GM19351 (cell line): ENCODE measurements around the gene SNU13.
"Not testable (repeated sequence)": the region's sequence is repeated elsewhere in the genome, so short reads cannot be mapped to it uniquely, and the experiment has no call there.

Experiments used
- ATAC-seq: cut with Tn5 transposase; IDR thresholded peaks from one replicate; pipeline ENCODE4 v1.9.1; 2021; ENCODE audit warnings: mild to moderate bottlenecking, moderate library complexity; ENCODE audit not compliant: unreplicated experiment

SNU13 gene

DNA sequence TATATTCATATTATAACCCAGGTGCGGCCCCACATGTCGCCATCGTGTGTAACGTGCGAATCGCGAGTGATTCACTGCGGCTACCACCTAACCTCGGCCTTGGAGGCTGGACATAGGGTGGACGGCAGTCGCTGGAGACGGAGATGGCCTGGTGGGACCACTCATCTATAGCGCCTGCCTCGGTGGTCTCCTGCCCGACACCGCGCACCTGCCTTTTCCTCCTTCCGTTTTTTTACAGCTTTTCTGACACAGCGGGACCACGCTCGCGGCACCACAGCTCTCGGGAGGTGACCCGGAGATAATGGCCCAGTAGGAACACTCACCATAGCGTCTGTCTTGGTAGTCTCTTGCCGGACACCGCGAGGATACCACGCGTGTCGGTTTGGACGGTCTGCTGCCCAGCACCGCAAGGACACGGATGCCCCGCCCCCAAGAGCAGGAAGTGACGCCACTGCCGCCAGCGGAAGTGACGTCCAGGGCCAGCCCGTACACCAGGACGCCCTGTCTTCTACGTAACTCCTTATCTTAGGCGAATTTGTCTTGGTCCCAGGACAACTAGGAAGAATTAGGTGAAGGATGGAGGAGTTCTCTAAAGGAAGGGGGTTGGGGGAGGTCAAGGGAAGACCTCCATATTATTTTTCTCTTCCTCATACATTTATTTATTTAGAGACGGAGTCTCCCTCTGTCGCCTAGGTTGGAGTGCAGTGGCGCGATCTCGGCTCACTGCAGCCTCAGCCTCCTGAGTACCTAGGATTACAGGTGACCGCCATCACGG is 6.4 kb downstream of the SNU13 start:
- ATAC-seq = peak; percentile 73

- ATAC-seq = no peak
Measured at GRCh38 chr22:41681616-41682015, 7.1 kb downstream of the SNU13 start.

GRCh38 chr22:41676134-41676533 is 12.5 kb downstream of the SNU13 start:
- ATAC-seq = no peak

DNA sequence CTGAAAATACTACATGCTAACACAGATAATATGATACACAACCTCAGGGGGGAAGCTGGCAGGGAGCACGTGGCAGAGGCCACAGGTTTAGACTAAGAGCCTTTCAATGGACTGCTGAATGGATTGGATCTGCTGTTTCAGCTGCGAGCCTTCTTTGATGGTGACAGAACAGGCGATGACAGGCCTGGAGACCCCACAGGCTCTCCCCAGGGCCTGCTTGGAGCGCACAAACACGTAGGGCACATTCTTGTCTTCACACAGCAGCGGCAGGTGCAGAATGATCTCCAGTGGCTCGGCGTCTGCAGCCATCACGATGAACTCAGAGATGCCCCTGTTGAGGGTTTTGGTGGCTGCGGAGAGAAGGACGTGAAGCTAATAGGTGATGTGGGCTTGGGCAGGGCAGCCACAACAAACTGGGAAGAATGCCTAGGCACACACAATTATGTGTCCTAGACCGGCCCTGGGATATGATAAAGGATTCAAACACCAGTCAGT is 13.8 kb downstream of the SNU13 start:
- no peak for ATAC-seq

DNA sequence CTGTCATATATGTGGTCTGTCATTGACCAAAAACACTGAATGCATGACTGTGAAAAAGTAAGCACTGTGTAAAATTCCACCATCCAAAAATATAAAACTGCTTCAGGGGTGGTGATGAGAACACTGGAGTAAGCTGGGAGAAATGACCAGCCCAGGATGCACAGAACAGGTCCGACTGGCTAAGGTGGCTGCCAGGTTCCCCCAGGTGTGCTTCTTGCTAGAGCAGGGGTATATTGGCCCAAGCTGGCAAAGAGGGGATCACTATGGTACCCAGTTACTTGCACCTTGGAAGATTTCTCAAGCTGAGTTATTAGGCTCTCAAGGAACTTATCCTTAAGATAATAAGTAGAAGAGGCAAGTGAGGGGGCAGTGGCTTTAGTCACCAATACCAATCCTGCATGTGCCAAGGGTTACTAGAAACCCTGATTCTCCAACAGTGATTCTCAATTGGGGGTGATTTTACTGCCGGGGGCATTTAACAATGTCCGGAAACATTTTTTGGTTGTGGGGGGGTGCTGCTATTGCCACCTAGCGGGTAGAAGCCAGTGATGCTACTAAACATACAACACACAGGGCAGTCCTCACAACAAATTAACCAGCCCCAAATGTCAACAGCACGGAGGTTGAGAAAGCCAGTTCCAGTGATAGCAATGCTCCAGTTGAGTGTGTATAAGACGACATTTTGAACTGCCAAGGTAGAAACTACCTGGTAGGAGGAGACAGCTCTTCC is 15.7 kb downstream of the SNU13 start:
- no peak for ATAC-seq

- ATAC-seq = not testable (repeated sequence)
Measured at GRCh38 chr22:41672096-41672495, 16.6 kb downstream of the SNU13 start.

DNA sequence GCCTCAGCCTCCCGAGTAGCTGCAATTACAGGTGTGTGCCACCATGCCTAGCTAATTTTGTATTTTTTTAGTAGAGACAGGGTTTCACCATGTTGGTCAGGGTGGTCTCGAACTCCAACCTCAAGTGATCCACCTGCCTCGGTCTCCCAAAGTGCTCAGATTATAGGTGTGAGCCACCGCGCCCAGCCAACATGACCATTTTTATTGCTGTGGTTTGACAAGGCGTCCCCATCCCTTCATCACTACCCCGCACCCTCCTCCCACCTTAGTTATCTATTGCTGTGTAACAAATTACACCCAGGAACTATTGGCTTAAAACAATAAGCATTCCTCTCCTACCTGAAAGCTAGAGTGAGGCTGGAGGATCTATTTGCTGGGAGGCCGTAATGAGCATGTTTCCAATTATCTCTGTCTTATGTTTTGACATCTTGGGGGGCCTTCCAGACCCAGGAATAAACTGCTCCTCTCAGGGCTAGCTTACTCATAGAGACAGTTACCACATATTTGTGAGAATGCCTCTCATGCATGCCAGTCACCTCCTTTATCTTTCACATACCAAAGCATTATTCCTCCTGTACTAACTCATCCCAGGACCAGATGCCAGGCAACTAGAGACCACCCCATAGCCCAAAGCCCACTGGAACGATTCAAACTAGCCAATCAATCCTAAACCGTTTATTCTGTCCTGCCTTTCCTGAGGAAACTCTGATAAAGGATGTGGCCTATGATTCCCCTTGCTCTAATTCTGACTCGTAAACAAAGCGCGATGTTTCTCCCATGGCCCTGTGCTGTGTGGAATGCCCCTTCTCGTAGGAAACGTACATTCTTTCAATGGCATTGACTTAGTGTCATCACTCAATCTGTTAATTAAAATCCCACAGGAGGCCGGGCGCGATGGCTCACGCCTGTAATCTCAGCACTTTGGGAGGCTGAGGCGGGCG is 19.4 kb downstream of the SNU13 start:
- no peak for ATAC-seq

- ATAC-seq = no peak
Measured at GRCh38 chr22:41664951-41665350, 23.7 kb downstream of the SNU13 start.

GRCh38 chr22:41664490-41664889 is 24.2 kb downstream of the SNU13 start:
- ATAC-seq = no peak

DNA sequence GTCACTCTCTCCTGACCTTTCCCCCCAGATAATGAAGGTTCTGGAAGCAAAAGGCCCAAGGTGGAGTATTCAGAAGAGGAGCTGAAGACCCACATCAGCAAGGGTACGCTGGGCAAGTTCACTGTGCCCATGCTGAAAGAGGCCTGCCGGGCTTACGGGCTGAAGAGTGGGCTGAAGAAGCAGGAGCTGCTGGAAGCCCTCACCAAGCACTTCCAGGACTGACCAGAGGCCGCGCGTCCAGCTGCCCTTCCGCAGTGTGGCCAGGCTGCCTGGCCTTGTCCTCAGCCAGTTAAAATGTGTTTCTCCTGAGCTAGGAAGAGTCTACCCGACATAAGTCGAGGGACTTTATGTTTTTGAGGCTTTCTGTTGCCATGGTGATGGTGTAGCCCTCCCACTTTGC is 25.1 kb downstream of the SNU13 start:
- ATAC-seq = not testable (repeated sequence)

GRCh38 chr22:41661713-41662112 is 27.0 kb downstream of the SNU13 start:
- ATAC-seq = no peak

GRCh38 chr22:41661088-41661487 is 27.6 kb downstream of the SNU13 start:
- no peak for ATAC-seq

GRCh38 chr22:41660416-41660815 is 28.3 kb downstream of the SNU13 start:
- ATAC-seq = no peak

DNA sequence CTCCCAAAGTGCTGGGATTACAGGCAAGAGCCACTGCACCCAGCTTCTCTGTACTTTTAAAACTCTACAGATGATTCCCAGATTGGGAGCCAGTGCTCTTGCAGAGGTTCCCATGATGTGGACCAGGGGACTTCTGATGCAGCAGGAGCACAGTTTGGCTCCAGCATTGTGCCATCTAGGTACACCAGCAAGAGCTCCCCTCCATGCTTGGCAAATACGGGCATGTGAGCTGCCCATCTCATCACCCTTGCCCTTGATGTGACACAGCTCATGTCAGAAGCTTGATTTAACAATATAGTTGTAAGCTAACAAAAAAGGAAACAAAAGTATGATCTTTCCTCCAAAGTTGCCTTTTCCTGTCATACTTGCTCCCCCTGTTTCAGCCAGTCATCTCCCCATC is 28.7 kb downstream of the SNU13 start:
- no peak for ATAC-seq

- no peak for ATAC-seq
Measured at GRCh38 chr22:41658869-41659268, 29.8 kb downstream of the SNU13 start.

- ATAC-seq = no peak
Measured at GRCh38 chr22:41657709-41658108, 31.0 kb downstream of the SNU13 start.

DNA sequence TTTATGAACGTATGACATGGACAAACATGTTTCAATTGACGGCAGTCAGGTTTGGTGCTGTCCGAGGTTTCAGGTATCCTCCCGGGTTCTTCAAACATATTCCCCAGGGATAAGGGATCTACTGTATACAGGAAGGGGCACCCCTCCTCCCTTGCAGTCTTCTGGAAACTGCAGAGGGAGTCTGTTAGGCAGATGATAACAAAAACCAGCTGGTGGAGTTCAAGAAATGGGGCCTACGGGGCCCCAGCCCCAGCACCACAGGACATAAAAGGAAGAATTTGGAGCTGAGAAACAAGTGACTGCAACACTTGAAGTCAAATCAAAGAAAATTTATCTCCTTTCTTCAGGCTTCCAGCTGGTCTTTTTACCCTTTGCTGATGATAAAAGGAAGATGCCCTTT is 32.1 kb downstream of the SNU13 start:
- no peak for ATAC-seq

DNA sequence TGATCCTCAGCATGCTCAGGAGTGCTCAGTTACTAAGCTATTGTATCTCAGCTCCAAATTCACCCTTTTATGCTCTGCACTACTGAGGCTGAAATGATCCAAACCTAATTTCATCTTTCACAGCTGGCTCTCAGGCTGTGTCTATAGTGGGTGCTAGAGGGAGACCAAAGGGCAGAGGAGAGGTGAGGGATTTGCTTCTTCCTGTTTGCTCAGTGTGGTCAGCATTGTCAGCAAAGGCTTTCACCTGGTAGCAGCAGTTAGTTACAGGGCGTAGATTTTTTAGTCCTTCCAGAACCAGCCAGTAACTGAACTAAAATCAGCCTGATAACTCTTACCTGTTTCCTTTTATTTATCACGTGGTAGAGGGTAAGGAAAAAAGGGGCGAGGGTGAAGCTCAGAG is 34.3 kb downstream of the SNU13 start:
- ATAC-seq = no peak

- ATAC-seq = no peak
Measured at GRCh38 chr22:41650821-41651220, 37.8 kb downstream of the SNU13 start.

DNA sequence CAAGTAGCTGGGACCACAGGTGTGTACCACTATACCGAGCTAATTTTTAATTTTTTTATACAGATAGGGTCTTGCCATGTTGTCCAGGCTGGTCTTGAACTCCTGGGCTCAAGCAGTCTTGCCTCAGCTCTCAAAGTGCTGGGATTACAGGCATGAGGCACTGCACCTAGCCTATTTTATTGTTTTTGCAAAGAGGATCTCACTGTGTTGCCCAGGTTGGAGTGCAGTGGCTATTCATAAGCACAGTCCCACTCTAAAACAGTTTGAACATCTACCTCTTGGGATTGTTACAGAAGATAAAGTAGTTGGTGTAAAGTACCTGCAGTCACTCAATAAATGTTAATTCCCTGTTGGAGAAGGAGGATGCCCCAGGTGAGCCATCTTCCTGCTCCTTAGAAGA is 38.4 kb downstream of the SNU13 start:
- no peak for ATAC-seq

DNA sequence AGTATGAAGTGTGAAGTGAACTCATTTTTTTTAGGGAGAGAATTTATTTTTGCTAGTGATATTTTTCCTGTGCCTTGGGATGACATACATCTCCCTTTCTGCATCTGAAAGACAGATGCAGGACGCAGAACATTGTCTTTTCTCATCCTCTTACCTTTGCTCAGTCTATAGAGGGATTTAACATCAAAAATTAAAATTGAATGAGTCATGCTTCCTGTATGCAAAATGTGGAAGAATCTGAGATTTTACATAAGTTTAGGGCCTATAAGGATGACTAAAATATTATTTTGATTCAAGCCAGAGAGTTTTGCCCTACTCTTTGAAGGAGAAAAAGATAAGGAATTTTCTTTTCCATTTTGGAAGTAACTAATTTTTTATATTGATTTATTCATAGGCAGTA is 40.2 kb downstream of the SNU13 start:
- ATAC-seq = no peak
